ENCODE data around the gene TAF1B. TPM values are rescaled to one million over a fixed set of nuclear protein-coding genes. Genes with fewer than 3 reads are reported as not detected.
"Not testable (repeated sequence)": the region's sequence is repeated elsewhere in the genome, so short reads cannot be mapped to it uniquely, and the experiment has no call there.

The TAF1B gene
- polyA plus RNA-seq, 2 donors: 5.7 to 7.9 TPM

- WGBS, 2 donors: 69 to 85% methylated on average over 4 of the region's 4 CpGs
- H3K4me3 ChIP-seq (ENCODE audit: low read depth in 1 of 2, low read length in 2 of 2): no peak overlapping the region
- peaks cover 2 to 5% of the 10 kb centered on the region in 2 donors for H3K36me3 ChIP-seq (ENCODE audit: control insufficient read depth in 2 of 2, insufficient read depth in 2 of 2, low read length in 1 of 2)
- H3K4me1 ChIP-seq (ENCODE audit: control insufficient read depth in 2 of 2, insufficient read depth in 2 of 2, low read length in 1 of 2): no peaks in the 10 kb centered on the region
- H3K9me3 ChIP-seq (ENCODE audit: control insufficient read depth in 2 of 2, insufficient read depth in 1 of 2, low read depth in 1 of 2, low read length in 1 of 2): no peaks in the 10 kb centered on the region
- H3K27me3 ChIP-seq (ENCODE audit: control insufficient read depth in 1 of 2, insufficient read depth in 2 of 2, low read length in 2 of 2): no peaks in the 10 kb centered on the region
- H3K27ac ChIP-seq (ENCODE audit: low read depth in 2 of 2, low read length in 1 of 2): no peak overlapping the region
Observed at GRCh38 chr2:9910699-9911098, 67.4 kb downstream of the TAF1B start.

- Histone ChIP-seq H3K4me1 (ENCODE audit: control insufficient read depth in 2 of 2, insufficient read depth in 2 of 2, low read length in 1 of 2) (no peaks in the 10 kb centered on the region), H3K27ac (ENCODE audit: low read depth in 2 of 2, low read length in 1 of 2) (no peak overlapping the region), H3K27me3 (ENCODE audit: control insufficient read depth in 1 of 2, insufficient read depth in 2 of 2, low read length in 2 of 2) (no peaks in the 10 kb centered on the region), H3K36me3 (ENCODE audit: control insufficient read depth in 2 of 2, insufficient read depth in 2 of 2, low read length in 1 of 2) (peaks cover 2 to 5% of the 10 kb centered on the region in 2 donors), H3K9me3 (ENCODE audit: control insufficient read depth in 2 of 2, insufficient read depth in 1 of 2, low read depth in 1 of 2, low read length in 1 of 2) (no peaks in the 10 kb centered on the region), H3K4me3 (ENCODE audit: low read depth in 1 of 2, low read length in 2 of 2) (no peak overlapping the region)
- 90 to 94% methylated on average over 4 of the region's 4 CpGs for WGBS, 2 donors
Observed at GRCh38 chr2:9912468-9912867, 69.2 kb downstream of the TAF1B start.

GRCh38 chr2:9914384-9915065 lies 71.3 kb downstream of the TAF1B start:
- Histone ChIP-seq H3K9me3 (ENCODE audit: control insufficient read depth in 2 of 2, insufficient read depth in 1 of 2, low read depth in 1 of 2, low read length in 1 of 2) (no peaks in the 10 kb centered on the region), H3K27me3 (ENCODE audit: control insufficient read depth in 1 of 2, insufficient read depth in 2 of 2, low read length in 2 of 2) (no peaks in the 10 kb centered on the region), H3K4me3 (ENCODE audit: low read depth in 1 of 2, low read length in 2 of 2) (no peak overlapping the region), H3K27ac (ENCODE audit: low read depth in 2 of 2, low read length in 1 of 2) (peak overlapping the region in 1 of 2 donors; percentile 6), H3K4me1 (ENCODE audit: control insufficient read depth in 2 of 2, insufficient read depth in 2 of 2, low read length in 1 of 2) (no peaks in the 10 kb centered on the region), H3K36me3 (ENCODE audit: control insufficient read depth in 2 of 2, insufficient read depth in 2 of 2, low read length in 1 of 2) (peaks cover 0 to 5% of the 10 kb centered on the region in 2 donors)
- 73 to 76% methylated on average over 9 of the region's 9 CpGs for WGBS, 2 donors

GRCh38 chr2:9918275-9918674 lies 75.0 kb downstream of the TAF1B start:
- Histone ChIP-seq H3K4me1 (ENCODE audit: control insufficient read depth in 2 of 2, insufficient read depth in 2 of 2, low read length in 1 of 2) (no peaks in the 10 kb centered on the region), H3K4me3 (ENCODE audit: low read depth in 1 of 2, low read length in 2 of 2) (no peak overlapping the region), H3K36me3 (ENCODE audit: control insufficient read depth in 2 of 2, insufficient read depth in 2 of 2, low read length in 1 of 2) (peaks cover 0 to 2% of the 10 kb centered on the region in 2 donors), H3K27ac (ENCODE audit: low read depth in 2 of 2, low read length in 1 of 2) (no peak overlapping the region), H3K27me3 (ENCODE audit: control insufficient read depth in 1 of 2, insufficient read depth in 2 of 2, low read length in 2 of 2) (no peaks in the 10 kb centered on the region), H3K9me3 (ENCODE audit: control insufficient read depth in 2 of 2, insufficient read depth in 1 of 2, low read depth in 1 of 2, low read length in 1 of 2) (no peaks in the 10 kb centered on the region)
- WGBS, 2 donors: 58 to 60% methylated on average over 2 of the region's 2 CpGs

GRCh38 chr2:9919512-9919911 lies 76.2 kb downstream of the TAF1B start:
- Histone ChIP-seq H3K36me3 (ENCODE audit: control insufficient read depth in 2 of 2, insufficient read depth in 2 of 2, low read length in 1 of 2) (peaks cover 0 to 2% of the 10 kb centered on the region in 2 donors), H3K27me3 (ENCODE audit: control insufficient read depth in 1 of 2, insufficient read depth in 2 of 2, low read length in 2 of 2) (no peaks in the 10 kb centered on the region), H3K4me3 (ENCODE audit: low read depth in 1 of 2, low read length in 2 of 2) (no peak overlapping the region), H3K4me1 (ENCODE audit: control insufficient read depth in 2 of 2, insufficient read depth in 2 of 2, low read length in 1 of 2) (no peaks in the 10 kb centered on the region), H3K9me3 (ENCODE audit: control insufficient read depth in 2 of 2, insufficient read depth in 1 of 2, low read depth in 1 of 2, low read length in 1 of 2) (no peaks in the 10 kb centered on the region), H3K27ac (ENCODE audit: low read depth in 2 of 2, low read length in 1 of 2) (no peak overlapping the region)
- WGBS, 2 donors: 86 to 90% methylated on average over 3 of the region's 3 CpGs

GRCh38 chr2:9927020-9927419 lies 83.7 kb downstream of the TAF1B start:
- not testable (repeated sequence) for H3K4me1 ChIP-seq (ENCODE audit: control insufficient read depth in 2 of 2, insufficient read depth in 2 of 2, low read length in 1 of 2); H3K27me3 ChIP-seq (ENCODE audit: control insufficient read depth in 1 of 2, insufficient read depth in 2 of 2, low read length in 2 of 2); H3K36me3 ChIP-seq (ENCODE audit: control insufficient read depth in 2 of 2, insufficient read depth in 2 of 2, low read length in 1 of 2); H3K27ac ChIP-seq (ENCODE audit: low read depth in 2 of 2, low read length in 1 of 2); H3K4me3 ChIP-seq (ENCODE audit: low read depth in 1 of 2, low read length in 2 of 2); H3K9me3 ChIP-seq (ENCODE audit: control insufficient read depth in 2 of 2, insufficient read depth in 1 of 2, low read depth in 1 of 2, low read length in 1 of 2)
- WGBS, 2 donors: 75 to 77% methylated on average over 2 of the region's 2 CpGs

GRCh38 chr2:9937258-9937657 lies 94.0 kb downstream of the TAF1B start:
- Histone ChIP-seq H3K9me3 (ENCODE audit: control insufficient read depth in 2 of 2, insufficient read depth in 1 of 2, low read depth in 1 of 2, low read length in 1 of 2) (no peaks in the 10 kb centered on the region), H3K36me3 (ENCODE audit: control insufficient read depth in 2 of 2, insufficient read depth in 2 of 2, low read length in 1 of 2) (peaks cover 2 to 4% of the 10 kb centered on the region in 2 donors), H3K4me3 (ENCODE audit: low read depth in 1 of 2, low read length in 2 of 2) (no peak overlapping the region), H3K27me3 (ENCODE audit: control insufficient read depth in 1 of 2, insufficient read depth in 2 of 2, low read length in 2 of 2) (no peaks in the 10 kb centered on the region), H3K27ac (ENCODE audit: low read depth in 2 of 2, low read length in 1 of 2) (no peak overlapping the region), H3K4me1 (ENCODE audit: control insufficient read depth in 2 of 2, insufficient read depth in 2 of 2, low read length in 1 of 2) (peaks cover 0 to 12% of the 10 kb centered on the region in 2 donors)
- WGBS, 2 donors: 89 to 93% methylated on average over 4 of the region's 4 CpGs

GRCh38 chr2:9937968-9938367 lies 94.7 kb downstream of the TAF1B start:
- Histone ChIP-seq H3K4me3 (ENCODE audit: low read depth in 1 of 2, low read length in 2 of 2) (no peak overlapping the region), H3K27me3 (ENCODE audit: control insufficient read depth in 1 of 2, insufficient read depth in 2 of 2, low read length in 2 of 2) (no peaks in the 10 kb centered on the region), H3K4me1 (ENCODE audit: control insufficient read depth in 2 of 2, insufficient read depth in 2 of 2, low read length in 1 of 2) (peaks cover 0 to 13% of the 10 kb centered on the region in 2 donors), H3K27ac (ENCODE audit: low read depth in 2 of 2, low read length in 1 of 2) (no peak overlapping the region), H3K9me3 (ENCODE audit: control insufficient read depth in 2 of 2, insufficient read depth in 1 of 2, low read depth in 1 of 2, low read length in 1 of 2) (no peaks in the 10 kb centered on the region), H3K36me3 (ENCODE audit: control insufficient read depth in 2 of 2, insufficient read depth in 2 of 2, low read length in 1 of 2) (no peaks in the 10 kb centered on the region)
- WGBS, 2 donors: 81 to 85% methylated on average over 9 of the region's 9 CpGs

- Histone ChIP-seq H3K27ac (ENCODE audit: low read depth in 2 of 2, low read length in 1 of 2) (peak overlapping the region; percentile 74 to 89), H3K4me1 (ENCODE audit: control insufficient read depth in 2 of 2, insufficient read depth in 2 of 2, low read length in 1 of 2) (peaks cover 0 to 13% of the 10 kb centered on the region in 2 donors), H3K27me3 (ENCODE audit: control insufficient read depth in 1 of 2, insufficient read depth in 2 of 2, low read length in 2 of 2) (no peaks in the 10 kb centered on the region), H3K36me3 (ENCODE audit: control insufficient read depth in 2 of 2, insufficient read depth in 2 of 2, low read length in 1 of 2) (no peaks in the 10 kb centered on the region), H3K4me3 (ENCODE audit: low read depth in 1 of 2, low read length in 2 of 2) (no peak overlapping the region), H3K9me3 (ENCODE audit: control insufficient read depth in 2 of 2, insufficient read depth in 1 of 2, low read depth in 1 of 2, low read length in 1 of 2) (no peaks in the 10 kb centered on the region)
- WGBS, 2 donors: 54 to 57% methylated on average over 9 of the region's 9 CpGs
Observed at GRCh38 chr2:9939587-9940485, 96.6 kb downstream of the TAF1B start.

Data from esophagus (tissue), 2 donors.